K562 (cell line): ENCODE results near the gene FCSK. TPM values are rescaled to one million over a fixed set of nuclear protein-coding genes. Genes with fewer than 3 reads are reported as not detected.
A peak's percentile ranks its signal among the peaks of the same experiment; 100 is the strongest.

Experiments
- BHLHE40 ChIP-seq: IDR thresholded peaks from 2 replicates; pipeline ENCODE4 v1.6.1; 2011; ENCODE audit warnings: low read length, improper control_type of control experiment
- polyA plus RNA-seq, 8 experiments: library from polyadenylated mRNA; depleted of rRNA in 4 of 8; stranded (reverse) in 5 of 8; unstranded in 3 of 8; fragments of >200 nt; fragmentation: Nextera tagmentation in 2 of 8; fragmentation: Illumina TruSeq in 1 of 8; extraction: Ambion mirVana in 2 of 8; extraction: Trizol in 1 of 8; gene quantifications; 2 replicates each; pipeline versions ENCODE4 v1.2.1 to v1.2.3, GENCODE V29; 2011 to 2014; ENCODE audit warnings: inconsistent platforms in 1 of 8, missing spikeins in 1 of 8
- total RNA-seq, 7 experiments: library from RNA; depleted of rRNA in 6 of 7; stranded (reverse); fragments of >200 nt in 6 of 7; fragmentation: Illumina TruSeq in 2 of 7; extraction: Trizol in 2 of 7; gene quantifications; 2 replicates each; pipeline versions ENCODE4 v1.2.1 to v1.2.3, GENCODE V29; 2011 to 2021; ENCODE audit warnings: low replicate concordance in 1 of 7
- TF ChIP-seq, protein P1 (sequence below), 2 experiments: fragments of 450-650 bp in 1 of 2; IDR thresholded peaks; 2 replicates each; pipeline ENCODE4 v1.6.1; 2011 to 2017; ENCODE audit warnings: low read depth in 2 of 2, antibody characterized with exemption in 1 of 2, borderline replicate concordance in 1 of 2, low read length in 1 of 2, mild to moderate bottlenecking in 1 of 2, mixed read lengths in 1 of 2; ENCODE audit not compliant: control insufficient read depth in 1 of 2
- TF ChIP-seq, protein P2 (sequence below): fragments of 250-450 bp; sonication (Bioruptor Pico); IDR thresholded peaks from 2 replicates; pipeline ENCODE4 v1.8.0; 2022; ENCODE audit warnings: moderate library complexity, mild to moderate bottlenecking, inconsistent platforms
- TF ChIP-seq, protein P3 (sequence below): fragments of 450-650 bp; IDR thresholded peaks from 2 replicates; pipeline ENCODE4 v1.6.1; 2016; ENCODE audit warnings: antibody characterized with exemption
- TF ChIP-seq, protein P4 (sequence below): fragments of 250-450 bp; sonication (Bioruptor Pico); IDR thresholded peaks from 2 replicates; pipeline ENCODE4 v1.8.0; 2021; ENCODE audit warnings: moderate library complexity, mild to moderate bottlenecking, inconsistent platforms

FCSK gene
- total and polyA plus RNA-seq, 9 of the 15 experiments (the other 6 are each of a cell fraction or from before 2014, with no cell fraction given): 0.92 to 18.6 (median 8.3) TPM

DNA sequence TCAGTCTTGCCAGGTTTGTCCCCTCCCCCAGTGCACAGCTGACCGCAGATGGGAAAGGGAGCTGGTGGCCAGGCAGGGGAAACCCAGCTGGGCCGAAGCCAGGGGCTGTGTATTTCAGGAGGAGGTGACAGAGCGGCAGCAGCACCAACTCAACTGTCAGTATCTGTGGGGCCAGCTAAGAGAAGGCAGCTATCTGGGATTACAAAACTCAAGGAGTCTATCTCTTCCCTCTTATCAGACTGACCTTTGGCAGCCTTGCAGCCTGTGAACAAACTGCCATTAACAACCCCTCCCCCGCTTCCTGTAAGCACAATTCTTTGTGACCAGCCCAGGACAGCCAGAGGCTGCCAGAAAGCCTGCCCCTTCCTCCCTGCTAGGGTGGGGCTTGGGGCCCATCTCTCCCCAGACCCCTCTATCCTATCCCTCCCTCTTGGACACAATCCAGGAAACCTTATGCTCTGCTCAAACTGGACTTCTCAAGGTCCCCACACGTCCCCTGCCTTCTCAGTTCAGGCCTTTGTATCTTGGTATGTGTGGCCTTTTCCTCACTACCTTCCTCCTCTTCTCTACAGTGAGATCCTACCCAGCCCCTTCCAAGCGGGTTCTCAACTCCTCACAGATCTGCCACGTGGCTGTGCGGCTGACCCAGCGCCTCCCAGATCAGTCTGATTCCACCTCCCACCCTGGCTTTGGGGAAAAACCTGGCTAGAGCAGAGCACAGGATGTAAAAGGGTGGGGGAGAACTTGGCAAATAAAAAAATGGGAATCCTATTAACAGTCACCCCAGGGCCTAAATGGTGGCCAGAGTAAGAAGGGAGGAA lies 26.0 kb upstream of the FCSK start (continued):
- TF ChIP-seq, protein P1, sequence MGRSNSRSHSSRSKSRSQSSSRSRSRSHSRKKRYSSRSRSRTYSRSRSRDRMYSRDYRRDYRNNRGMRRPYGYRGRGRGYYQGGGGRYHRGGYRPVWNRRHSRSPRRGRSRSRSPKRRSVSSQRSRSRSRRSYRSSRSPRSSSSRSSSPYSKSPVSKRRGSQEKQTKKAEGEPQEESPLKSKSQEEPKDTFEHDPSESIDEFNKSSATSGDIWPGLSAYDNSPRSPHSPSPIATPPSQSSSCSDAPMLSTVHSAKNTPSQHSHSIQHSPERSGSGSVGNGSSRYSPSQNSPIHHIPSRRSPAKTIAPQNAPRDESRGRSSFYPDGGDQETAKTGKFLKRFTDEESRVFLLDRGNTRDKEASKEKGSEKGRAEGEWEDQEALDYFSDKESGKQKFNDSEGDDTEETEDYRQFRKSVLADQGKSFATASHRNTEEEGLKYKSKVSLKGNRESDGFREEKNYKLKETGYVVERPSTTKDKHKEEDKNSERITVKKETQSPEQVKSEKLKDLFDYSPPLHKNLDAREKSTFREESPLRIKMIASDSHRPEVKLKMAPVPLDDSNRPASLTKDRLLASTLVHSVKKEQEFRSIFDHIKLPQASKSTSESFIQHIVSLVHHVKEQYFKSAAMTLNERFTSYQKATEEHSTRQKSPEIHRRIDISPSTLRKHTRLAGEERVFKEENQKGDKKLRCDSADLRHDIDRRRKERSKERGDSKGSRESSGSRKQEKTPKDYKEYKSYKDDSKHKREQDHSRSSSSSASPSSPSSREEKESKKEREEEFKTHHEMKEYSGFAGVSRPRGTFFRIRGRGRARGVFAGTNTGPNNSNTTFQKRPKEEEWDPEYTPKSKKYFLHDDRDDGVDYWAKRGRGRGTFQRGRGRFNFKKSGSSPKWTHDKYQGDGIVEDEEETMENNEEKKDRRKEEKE (IDR thresholded peaks at IDR 0.05; ENCODE audit: borderline replicate concordance in 1 of 2, control insufficient read depth in 1 of 2, low read depth in 2 of 2, low read length in 1 of 2): peak in 1 of 2 experiments; percentile 95; a peak in 2 of 4 replicates
- TF ChIP-seq, protein P2, sequence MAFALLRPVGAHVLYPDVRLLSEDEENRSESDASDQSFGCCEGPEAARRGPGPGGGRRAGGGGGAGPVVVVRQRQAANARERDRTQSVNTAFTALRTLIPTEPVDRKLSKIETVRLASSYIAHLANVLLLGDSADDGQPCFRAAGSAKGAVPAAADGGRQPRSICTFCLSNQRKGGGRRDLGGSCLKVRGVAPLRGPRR (CRISPR knock-in tag): no peak
- TF ChIP-seq, protein P3, sequence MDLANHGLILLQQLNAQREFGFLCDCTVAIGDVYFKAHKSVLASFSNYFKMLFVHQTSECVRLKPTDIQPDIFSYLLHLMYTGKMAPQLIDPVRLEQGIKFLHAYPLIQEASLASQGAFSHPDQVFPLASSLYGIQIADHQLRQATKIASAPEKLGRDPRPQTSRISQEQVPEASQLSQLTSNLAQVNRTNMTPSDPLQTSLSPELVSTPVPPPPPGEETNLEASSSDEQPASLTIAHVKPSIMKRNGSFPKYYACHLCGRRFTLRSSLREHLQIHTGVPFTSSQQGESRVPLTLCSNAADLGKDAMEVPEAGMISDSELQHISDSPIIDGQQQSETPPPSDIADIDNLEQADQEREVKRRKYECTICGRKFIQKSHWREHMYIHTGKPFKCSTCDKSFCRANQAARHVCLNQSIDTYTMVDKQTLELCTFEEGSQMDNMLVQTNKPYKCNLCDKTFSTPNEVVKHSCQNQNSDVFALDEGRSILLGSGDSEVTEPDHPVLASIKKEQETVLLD: peak; percentile 81; the same call in 1 of the 2 replicates
- TF ChIP-seq BHLHE40: peak; percentile 90
- TF ChIP-seq, protein P4, sequence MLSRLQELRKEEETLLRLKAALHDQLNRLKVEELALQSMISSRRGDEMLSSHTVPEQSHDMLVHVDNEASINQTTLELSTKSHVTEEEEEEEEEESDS (CRISPR knock-in tag): no peak
